SK-N-SH (cell line): ENCODE results near the gene ROPN1. TPM values are rescaled to one million over a fixed set of nuclear protein-coding genes. Genes with fewer than 3 reads are reported as not detected.
"Not testable (repeated sequence)": the region's sequence is repeated elsewhere in the genome, so short reads cannot be mapped to it uniquely, and the experiment has no call there.

Experiments
- CTCF ChIA-PET: fragments of 300-600, 350-600 bp; formaldehyde crosslinking; extraction: SDS; loops from one replicate; lab custom pipeline; 2021; lab: Yijun Ruan, JAX
- POLR2A ChIA-PET: fragments of 350-600 bp; sonication (Branson Sonifier 250); formaldehyde crosslinking; extraction: SDS; loops from one replicate; lab custom pipeline; 2020; ENCODE audit warnings: antibody characterized with exemption, inconsistent platforms; lab: Yijun Ruan, JAX
- DNase-seq: peaks from one replicate; pipeline ENCODE4 v3.0.0; 2012
- H2AFZ ChIP-seq: fragments of 200-600 bp; sonication (generic); 2 replicates; pipeline ENCODE4 v1.8.1; 2016; ENCODE audit warnings: antibody characterized with exemption, mild to moderate bottlenecking, low read depth
- H3F3A ChIP-seq: fragments of 200-600 bp; sonication (generic); replicated peaks from 2 replicates; pipeline ENCODE3; 2016; ENCODE audit warnings: antibody characterized with exemption, mild to moderate bottlenecking; ENCODE audit not compliant: insufficient read depth
- H3K27ac ChIP-seq, 2 experiments: fragments of 200-500 bp in 1 of 2; fragments of 200-600 bp in 1 of 2; sonication (Bioruptor generic) in 1 of 2; sonication (generic), shearing (Covaris generic) in 1 of 2; 2 replicates each; pipeline versions ENCODE4 v1.5.1 to v1.6.1; 2014 to 2016; ENCODE audit warnings: low read depth in 2 of 2, inconsistent platforms in 1 of 2, low read length in 1 of 2, mild to moderate bottlenecking in 1 of 2, mixed read lengths in 1 of 2
- H3K27me3 ChIP-seq: fragments of 200-600 bp; sonication (generic), shearing (Covaris generic); 2 replicates; pipeline ENCODE4 v1.6.1; 2016; ENCODE audit warnings: mixed run types; ENCODE audit not compliant: insufficient read depth
- H3K36me3 ChIP-seq, 2 experiments: fragments of 200-500 bp in 1 of 2; fragments of 200-600 bp in 1 of 2; sonication (Bioruptor generic) in 1 of 2; sonication (generic) in 1 of 2; replicated peaks in 1 of 2; 2 replicates each; pipeline versions ENCODE3 to v1.5.1; 2014 to 2016; ENCODE audit warnings: low read length in 1 of 2, mild to moderate bottlenecking in 1 of 2; ENCODE audit not compliant: insufficient read depth in 2 of 2, control insufficient read depth in 1 of 2
- H3K4me1 ChIP-seq, 2 experiments: fragments of 200-500 bp in 1 of 2; fragments of 200-600 bp in 1 of 2; sonication (Bioruptor generic) in 1 of 2; sonication (generic), shearing (Covaris generic) in 1 of 2; 2 replicates each; pipeline versions ENCODE4 v1.5.1 to v1.6.1; 2014 to 2016; ENCODE audit warnings: low read depth in 1 of 2, low read length in 1 of 2, mixed run types in 1 of 2; ENCODE audit not compliant: insufficient read depth in 2 of 2, control insufficient read depth in 1 of 2
- H3K4me2 ChIP-seq: fragments of 200-600 bp; sonication (generic), shearing (Covaris generic); 2 replicates; pipeline ENCODE4 v1.6.1; 2017; ENCODE audit warnings: mixed run types
- H3K4me3 ChIP-seq, 2 experiments: fragments of 200-500 bp in 1 of 2; fragments of 200-600 bp in 1 of 2; sonication (Bioruptor generic) in 1 of 2; sonication (generic), shearing (Covaris generic) in 1 of 2; 2 replicates each; pipeline versions ENCODE4 v1.5.1 to v1.8.1; 2014 to 2016; ENCODE audit warnings: low read depth in 2 of 2, inconsistent platforms in 1 of 2, low read length in 1 of 2, mild to moderate bottlenecking in 1 of 2, mixed read lengths in 1 of 2, moderate library complexity in 1 of 2
- H3K79me2 ChIP-seq: fragments of 200-600 bp; sonication (generic); 2 replicates; pipeline ENCODE4 v1.8.1; 2017; ENCODE audit warnings: mild to moderate bottlenecking; ENCODE audit not compliant: insufficient read depth
- H3K9ac ChIP-seq: fragments of 200-600 bp; sonication (generic); 2 replicates; pipeline ENCODE4 v1.6.1; 2017; ENCODE audit warnings: mixed run types
- H3K9me2 ChIP-seq: fragments of 200-600 bp; sonication (generic); 2 replicates; pipeline ENCODE4 v1.6.1; 2017; ENCODE audit warnings: mixed run types
- H3K9me3 ChIP-seq: fragments of 200-600 bp; sonication (generic); 2 replicates; pipeline ENCODE4 v1.6.1; 2017; ENCODE audit warnings: mixed run types, mild to moderate bottlenecking, moderate library complexity
- H4K20me1 ChIP-seq: fragments of 200-600 bp; sonication (generic); 2 replicates; pipeline ENCODE4 v1.6.1; 2017; ENCODE audit warnings: mild to moderate bottlenecking, mixed run types; ENCODE audit not compliant: insufficient read depth
- EP300 ChIP-seq, 2 experiments: IDR thresholded peaks; 2 replicates each; pipeline versions ENCODE4 v1.4.0 to v1.6.1; 2012; ENCODE audit warnings: borderline replicate concordance in 1 of 2, low read depth in 1 of 2, low read length in 1 of 2
- FOSL2 ChIP-seq: IDR thresholded peaks from 2 replicates; pipeline ENCODE4 v1.4.0; 2012; ENCODE audit warnings: low read depth, mild to moderate bottlenecking, moderate library complexity, borderline replicate concordance
- FOXJ3 ChIP-seq: sonication (generic); formaldehyde crosslinking; IDR thresholded peaks from 2 replicates; pipeline ENCODE4 v1.5.1; 2020; ENCODE audit warnings: mild to moderate bottlenecking, missing genetic modification reagents
- GABPA ChIP-seq: IDR thresholded peaks from 2 replicates; pipeline ENCODE4 v1.4.0; 2012; ENCODE audit warnings: low read depth, mild to moderate bottlenecking
- JUND ChIP-seq: IDR thresholded peaks from 2 replicates; pipeline ENCODE4 v1.4.0; 2012
- MXI1 ChIP-seq: IDR thresholded peaks from 2 replicates; pipeline ENCODE4 v1.6.1; 2012; ENCODE audit warnings: mild to moderate bottlenecking, low read depth, low read length, improper control_type of control experiment
- NFIC ChIP-seq: IDR thresholded peaks from 2 replicates; pipeline ENCODE4 v1.4.0; 2012; ENCODE audit warnings: borderline replicate concordance
- POLR2AphosphoS5 ChIP-seq: IDR thresholded peaks from 2 replicates; pipeline ENCODE4 v1.6.1; 2012; ENCODE audit warnings: low read depth, low read length
- RFX5 ChIP-seq: IDR thresholded peaks from 2 replicates; pipeline ENCODE4 v1.6.1; 2012; ENCODE audit warnings: mild to moderate bottlenecking, improper control_type of control experiment, low read length
- SMC3 ChIP-seq: IDR thresholded peaks from 2 replicates; pipeline ENCODE4 v1.6.1; 2012; ENCODE audit warnings: low read depth, low read length, improper control_type of control experiment
- TCF12 ChIP-seq: IDR thresholded peaks from 2 replicates; pipeline ENCODE4 v1.4.0; 2012
- YY1 ChIP-seq: IDR thresholded peaks from 2 replicates; pipeline ENCODE4 v1.4.0; 2012; ENCODE audit warnings: low read depth, mild to moderate bottlenecking
- WGBS: methylation state at CpG from one replicate; pipeline ENCODE4 v1.1.6; 2017; ENCODE audit warnings: low lambda C conversion rate; 5-methylcytosine and 5-hydroxymethylcytosine counted together
- polyA plus RNA-seq, 3 experiments: library from polyadenylated mRNA; depleted of rRNA; stranded (reverse); fragments of >200 nt; gene quantifications; 2 replicates each; pipeline ENCODE4 v1.2.3, GENCODE V29; 2012
- TF ChIP-seq, protein P1 (sequence below): fragments of 150-350 bp; IDR thresholded peaks from 2 replicates; pipeline ENCODE4 v1.6.1; 2017; ENCODE audit warnings: antibody characterized with exemption, low read length, low read depth, borderline replicate concordance
- TF ChIP-seq, protein P2 (sequence below): IDR thresholded peaks from 2 replicates; pipeline ENCODE4 v1.6.1; 2012; ENCODE audit warnings: mild to moderate bottlenecking, low read depth, low read length, moderate library complexity
- TF ChIP-seq, protein P3 (sequence below): IDR thresholded peaks from 2 replicates; pipeline ENCODE4 v1.4.0; 2012; ENCODE audit warnings: low read depth, borderline replicate concordance

The ROPN1 gene
- polyA plus RNA-seq, 1 of the 3 experiments (the other 2 are of a cell fraction): 0.05 TPM

DNA sequence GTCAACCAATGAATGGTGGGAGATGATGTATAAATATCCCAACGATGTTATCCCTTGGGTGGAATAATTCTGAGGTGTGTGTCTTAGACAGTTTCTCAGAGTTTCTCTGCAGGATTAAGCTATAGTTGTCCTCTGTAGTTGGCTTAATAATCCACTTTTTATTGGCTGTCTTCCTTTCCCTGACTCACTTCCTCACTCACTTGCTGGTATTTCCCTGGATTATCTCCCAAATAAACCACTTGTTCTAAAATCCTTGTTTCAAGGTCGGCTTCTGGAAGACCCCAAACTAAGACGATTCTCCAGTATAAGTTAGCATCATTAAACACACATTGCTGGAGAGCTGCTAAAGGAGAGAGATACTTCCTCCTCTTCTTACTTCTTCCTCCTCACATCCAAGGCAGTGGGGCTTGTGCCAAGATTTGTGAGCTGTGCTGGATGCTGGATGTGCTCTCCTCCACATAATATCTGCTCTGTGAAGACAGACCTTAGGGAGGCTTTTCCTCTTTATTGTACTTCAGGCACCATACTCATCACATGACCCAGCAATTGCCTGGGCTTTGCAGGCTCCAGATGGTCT is 22.5 kb upstream of the ROPN1 start:
- Histone ChIP-seq H3K27ac (no peak overlapping the region), H3F3A (no peaks in the 10 kb centered on the region), H3K4me2 (no peak overlapping the region), H4K20me1 (no peaks in the 10 kb centered on the region), H3K79me2 (no peaks in the 10 kb centered on the region), H3K27me3 (no peaks in the 10 kb centered on the region), H3K9ac (no peak overlapping the region), H3K4me1 (peaks cover 0 to 5% of the 10 kb centered on the region in 2 experiments; a peak in 1 of 4 replicates), H3K36me3 (no peaks in the 10 kb centered on the region), H3K9me3 (no peaks in the 10 kb centered on the region), H2AFZ (no peak overlapping the region), H3K4me3 (no peak overlapping the region), H3K9me2 (no peaks in the 10 kb centered on the region)
- WGBS: 74% methylated on average over 3 of the region's 3 CpGs
- TF ChIP-seq, protein P1, sequence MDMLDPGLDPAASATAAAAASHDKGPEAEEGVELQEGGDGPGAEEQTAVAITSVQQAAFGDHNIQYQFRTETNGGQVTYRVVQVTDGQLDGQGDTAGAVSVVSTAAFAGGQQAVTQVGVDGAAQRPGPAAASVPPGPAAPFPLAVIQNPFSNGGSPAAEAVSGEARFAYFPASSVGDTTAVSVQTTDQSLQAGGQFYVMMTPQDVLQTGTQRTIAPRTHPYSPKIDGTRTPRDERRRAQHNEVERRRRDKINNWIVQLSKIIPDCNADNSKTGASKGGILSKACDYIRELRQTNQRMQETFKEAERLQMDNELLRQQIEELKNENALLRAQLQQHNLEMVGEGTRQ: no peak
- TF ChIP-seq FOXJ3 (no peak), RFX5 (no peak), SMC3 (no peak), FOSL2 (0 out of 2 replicates have a peak, but pooled peaks have one; percentile 6), MXI1 (no peak), NFIC (peak; percentile 37; the same call in 1 of the 2 replicates), YY1 (no peak)
- ChIA-PET CTCF (interaction anchor here (1.0 to 7.7 kb wide), 10 partner anchors 18 to 536 kb away, joined by 3 to 97 read pairs (median 8); partner anchors contain the start of gene KALRN), POLR2A (no interaction called here)
- no peak for DNase-seq

DNA sequence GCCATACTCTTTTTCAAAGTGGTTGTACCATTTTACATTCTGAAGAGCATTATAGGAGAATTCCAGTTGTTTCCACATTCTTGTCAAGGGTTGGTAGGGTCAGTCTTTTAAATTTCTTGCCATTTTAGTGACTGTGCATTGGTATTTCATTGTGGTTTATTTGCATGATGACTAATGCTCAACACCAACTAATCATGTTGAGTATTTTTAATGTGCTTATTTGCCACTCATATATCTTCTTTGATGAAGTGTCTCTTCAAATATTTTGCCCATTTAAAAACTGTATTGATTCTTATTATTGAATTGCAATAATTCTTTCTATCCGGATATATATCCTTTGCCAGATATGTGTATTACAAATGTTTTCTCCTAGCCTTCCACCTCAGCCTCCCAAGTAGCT is 16.4 kb upstream of the ROPN1 start:
- H3K27me3 ChIP-seq, DNase-seq, H3K4me2 ChIP-seq, H3F3A ChIP-seq, H3K4me1 ChIP-seq, H3K9me3 ChIP-seq, H3K9me2 ChIP-seq, H3K4me3 ChIP-seq, POLR2A ChIA-PET, H3K79me2 ChIP-seq, H2AFZ ChIP-seq, H3K36me3 ChIP-seq, H3K27ac ChIP-seq, H4K20me1 ChIP-seq, H3K9ac ChIP-seq: not testable (repeated sequence)
- 80% methylated on average over 1 of the region's 1 CpG for WGBS
- CTCF ChIA-PET: interaction anchor here (1.2 kb wide), 1 partner anchor 460 kb away, joined by 5 read pairs; no protein-coding TSS in a partner anchor

DNA sequence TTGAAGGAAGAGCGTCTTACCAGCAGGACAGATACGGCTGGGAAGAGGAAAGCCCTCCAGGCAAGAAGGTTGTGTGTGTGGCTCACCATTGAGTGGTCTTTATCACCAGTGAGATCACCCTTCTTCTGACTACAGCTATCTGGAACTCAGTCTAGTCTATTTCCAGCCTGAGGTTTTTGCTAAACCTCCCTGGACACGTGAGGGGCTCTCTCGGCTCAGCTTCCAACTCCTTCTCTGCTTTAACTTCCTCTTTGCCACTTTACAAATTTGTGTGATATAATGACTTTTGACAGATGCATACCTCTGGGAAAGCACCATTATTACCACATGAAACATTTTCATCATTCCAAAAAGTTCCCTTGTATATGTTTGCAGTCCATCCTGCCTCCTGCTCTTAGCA is 15.3 kb upstream of the ROPN1 start:
- WGBS: 20% methylated on average over 4 of the region's 4 CpGs
- no peak for TF ChIP-seq POLR2AphosphoS5
- TF ChIP-seq, protein P1: no peak
- TF ChIP-seq, protein P2, sequence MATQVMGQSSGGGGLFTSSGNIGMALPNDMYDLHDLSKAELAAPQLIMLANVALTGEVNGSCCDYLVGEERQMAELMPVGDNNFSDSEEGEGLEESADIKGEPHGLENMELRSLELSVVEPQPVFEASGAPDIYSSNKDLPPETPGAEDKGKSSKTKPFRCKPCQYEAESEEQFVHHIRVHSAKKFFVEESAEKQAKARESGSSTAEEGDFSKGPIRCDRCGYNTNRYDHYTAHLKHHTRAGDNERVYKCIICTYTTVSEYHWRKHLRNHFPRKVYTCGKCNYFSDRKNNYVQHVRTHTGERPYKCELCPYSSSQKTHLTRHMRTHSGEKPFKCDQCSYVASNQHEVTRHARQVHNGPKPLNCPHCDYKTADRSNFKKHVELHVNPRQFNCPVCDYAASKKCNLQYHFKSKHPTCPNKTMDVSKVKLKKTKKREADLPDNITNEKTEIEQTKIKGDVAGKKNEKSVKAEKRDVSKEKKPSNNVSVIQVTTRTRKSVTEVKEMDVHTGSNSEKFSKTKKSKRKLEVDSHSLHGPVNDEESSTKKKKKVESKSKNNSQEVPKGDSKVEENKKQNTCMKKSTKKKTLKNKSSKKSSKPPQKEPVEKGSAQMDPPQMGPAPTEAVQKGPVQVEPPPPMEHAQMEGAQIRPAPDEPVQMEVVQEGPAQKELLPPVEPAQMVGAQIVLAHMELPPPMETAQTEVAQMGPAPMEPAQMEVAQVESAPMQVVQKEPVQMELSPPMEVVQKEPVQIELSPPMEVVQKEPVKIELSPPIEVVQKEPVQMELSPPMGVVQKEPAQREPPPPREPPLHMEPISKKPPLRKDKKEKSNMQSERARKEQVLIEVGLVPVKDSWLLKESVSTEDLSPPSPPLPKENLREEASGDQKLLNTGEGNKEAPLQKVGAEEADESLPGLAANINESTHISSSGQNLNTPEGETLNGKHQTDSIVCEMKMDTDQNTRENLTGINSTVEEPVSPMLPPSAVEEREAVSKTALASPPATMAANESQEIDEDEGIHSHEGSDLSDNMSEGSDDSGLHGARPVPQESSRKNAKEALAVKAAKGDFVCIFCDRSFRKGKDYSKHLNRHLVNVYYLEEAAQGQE: no peak
- peak in 1 of 2 experiments; percentile 21; a peak in 1 of 4 replicates for TF ChIP-seq EP300 (IDR thresholded peaks at IDR 0.05; ENCODE audit: borderline replicate concordance in 1 of 2, low read depth in 1 of 2, low read length in 1 of 2)
- no peak for TF ChIP-seq GABPA
- TF ChIP-seq FOSL2: 0 out of 2 replicates have a peak, but pooled peaks have one; percentile 8
- TF ChIP-seq, protein P3, sequence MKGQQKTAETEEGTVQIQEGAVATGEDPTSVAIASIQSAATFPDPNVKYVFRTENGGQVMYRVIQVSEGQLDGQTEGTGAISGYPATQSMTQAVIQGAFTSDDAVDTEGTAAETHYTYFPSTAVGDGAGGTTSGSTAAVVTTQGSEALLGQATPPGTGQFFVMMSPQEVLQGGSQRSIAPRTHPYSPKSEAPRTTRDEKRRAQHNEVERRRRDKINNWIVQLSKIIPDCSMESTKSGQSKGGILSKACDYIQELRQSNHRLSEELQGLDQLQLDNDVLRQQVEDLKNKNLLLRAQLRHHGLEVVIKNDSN: peak; percentile 57; the same call in 1 of the 2 replicates
- peak; percentile 35; the same call in 1 of the 2 replicates for TF ChIP-seq TCF12
- TF ChIP-seq JUND: 0 out of 2 replicates have a peak, but pooled peaks have one; percentile 34

More for the DNA sequence above, 15.3 kb upstream of the ROPN1 start:
- Histone ChIP-seq H3K27me3 (no peaks in the 10 kb centered on the region), H3K79me2 (no peaks in the 10 kb centered on the region), H3K9me3 (no peaks in the 10 kb centered on the region), H3K4me2 (peak overlapping the region; percentile 57), H3K4me1 (peaks cover 0 to 2% of the 10 kb centered on the region in 2 experiments; a peak in 1 of 4 replicates), H3K27ac (peak overlapping the region; percentile 24 to 43; a peak in 2 of 4 replicates), H3K36me3 (no peaks in the 10 kb centered on the region), H3K4me3 (no peak overlapping the region), H3K9ac (no peak overlapping the region), H4K20me1 (no peaks in the 10 kb centered on the region), H2AFZ (no peak overlapping the region), H3F3A (no peaks in the 10 kb centered on the region), H3K9me2 (no peaks in the 10 kb centered on the region)
- ChIA-PET CTCF (no interaction called here), POLR2A (no interaction called here)
- no peak for DNase-seq
